Lower lobe of right lung (tissue), 2 donors: ENCODE results near the gene SLC5A10. TPM values are rescaled to one million over a fixed set of nuclear protein-coding genes. Genes with fewer than 3 reads are reported as not detected.

Experiments used
- ATAC-seq, 2 donors: fragments of 200-7000 bp; cut with Tn5 transposase; one replicate each; pipeline ENCODE4 v1.9.1; 2020 to 2022; ENCODE audit warnings: mild to moderate bottlenecking in 2 of 2, moderate library complexity in 2 of 2
- DNase-seq: peaks from one replicate; pipeline ENCODE4 v3.0.0-alpha.2; 2020
- H3K27ac ChIP-seq: fragments of 200-600 bp; one replicate; pipeline ENCODE4 v1.8.0; 2022
- H3K27me3 ChIP-seq: fragments of 200-600 bp; one replicate; pipeline ENCODE4 v1.8.0; 2022; ENCODE audit warnings: low read depth
- H3K36me3 ChIP-seq: fragments of 200-600 bp; one replicate; pipeline ENCODE4 v1.8.0; 2022; ENCODE audit warnings: mild to moderate bottlenecking
- H3K4me1 ChIP-seq: fragments of 200-600 bp; one replicate; pipeline ENCODE4 v1.8.0; 2022
- H3K4me3 ChIP-seq: fragments of 200-600 bp; one replicate; pipeline ENCODE4 v1.8.0; 2022; ENCODE audit warnings: mild to moderate bottlenecking
- H3K9me3 ChIP-seq: fragments of 200-600 bp; one replicate; pipeline ENCODE4 v1.8.0; 2022
- CTCF ChIP-seq: fragments of 200-600 bp; IDR thresholded peaks from one replicate; pipeline ENCODE4 v1.8.0; 2022; ENCODE audit warnings: antibody characterized with exemption, mild to moderate bottlenecking
- intact Hi-C: fragments of 100-400 bp; cut with DNase I; formaldehyde crosslinking; loops from one replicate; pipeline ENCODE4 v1.11.0; 2022
- total RNA-seq: library from RNA; stranded (reverse); fragmentation: NEBNext Ultra II Directional; extraction: Animal tissue kit (Norgen Biotek cat#: 25700); gene quantifications from one replicate; pipeline ENCODE4 v1.2.1, GENCODE V29; 2021
- donor health status: DM: no; HTN: yes; CAD: no; lungs with severe emphysema.

SLC5A10 gene
- total RNA-seq, 1 donor from 2014 or later: not detected

GRCh38 chr17:18916816-18917500, 35.0 kb upstream of the SLC5A10 start:
- H3K27ac ChIP-seq: no peak overlapping the region
- H3K27me3 ChIP-seq: no peaks in the 10 kb centered on the region
- no peak for DNase-seq
- H3K9me3 ChIP-seq: no peaks in the 10 kb centered on the region
- no peak overlapping the region for H3K4me3 ChIP-seq
- H3K4me1 ChIP-seq: peaks cover 13% of the 10 kb centered on the region
- H3K36me3 ChIP-seq: peaks cover 40% of the 10 kb centered on the region
- no peak for ATAC-seq
- intact Hi-C loops: no loop called here
- no peak for TF ChIP-seq CTCF

- no peak overlapping the region for H3K27ac ChIP-seq
- no peaks in the 10 kb centered on the region for H3K9me3 ChIP-seq
- TF ChIP-seq CTCF: no peak
- intact Hi-C loops: no loop called here
- no peaks in the 10 kb centered on the region for H3K27me3 ChIP-seq
- peaks cover 19% of the 10 kb centered on the region for H3K4me1 ChIP-seq
- peaks cover 34% of the 10 kb centered on the region for H3K36me3 ChIP-seq
- no peak for DNase-seq
- ATAC-seq: no peak
- H3K4me3 ChIP-seq: no peak overlapping the region
Measured at GRCh38 chr17:18917506-18918032, 34.4 kb upstream of the SLC5A10 start.

GRCh38 chr17:18919963-18920362, 32.0 kb upstream of the SLC5A10 start:
- Histone ChIP-seq H3K4me3 (no peak overlapping the region), H3K9me3 (no peaks in the 10 kb centered on the region), H3K27ac (no peak overlapping the region), H3K4me1 (peaks cover 20% of the 10 kb centered on the region), H3K27me3 (no peaks in the 10 kb centered on the region), H3K36me3 (peaks cover 36% of the 10 kb centered on the region)
- intact Hi-C loops: no loop called here
- ATAC-seq (no peak), DNase-seq (no peak)
- no peak for TF ChIP-seq CTCF

GRCh38 chr17:18920911-18921441, 31.0 kb upstream of the SLC5A10 start:
- ATAC-seq (peak in 1 of 2 donors; percentile 64), DNase-seq (no peak)
- no peak overlapping the region for H3K4me3 ChIP-seq
- intact Hi-C loops: no loop called here
- H3K27ac ChIP-seq: no peak overlapping the region
- H3K4me1 ChIP-seq: peaks cover 20% of the 10 kb centered on the region
- TF ChIP-seq CTCF: no peak
- H3K36me3 ChIP-seq: peaks cover 29% of the 10 kb centered on the region
- H3K9me3 ChIP-seq: no peaks in the 10 kb centered on the region
- H3K27me3 ChIP-seq: no peaks in the 10 kb centered on the region

- Histone ChIP-seq H3K27me3 (no peaks in the 10 kb centered on the region), H3K4me1 (peaks cover 20% of the 10 kb centered on the region), H3K36me3 (peaks cover 25% of the 10 kb centered on the region), H3K9me3 (no peaks in the 10 kb centered on the region), H3K27ac (no peak overlapping the region), H3K4me3 (no peak overlapping the region)
- ATAC-seq: no peak
- no peak for TF ChIP-seq CTCF
- DNase-seq: no peak
- intact Hi-C loops: no loop called here
Measured at GRCh38 chr17:18921485-18921884, 30.5 kb upstream of the SLC5A10 start.
